Measurements from ENCODE around the gene EXOC4. TPM values are rescaled to one million over a fixed set of nuclear protein-coding genes. Genes with fewer than 3 reads are reported as not detected.

EXOC4 gene
- total RNA-seq, 1 donor from 2014 or later, result 103 TPM

DNA sequence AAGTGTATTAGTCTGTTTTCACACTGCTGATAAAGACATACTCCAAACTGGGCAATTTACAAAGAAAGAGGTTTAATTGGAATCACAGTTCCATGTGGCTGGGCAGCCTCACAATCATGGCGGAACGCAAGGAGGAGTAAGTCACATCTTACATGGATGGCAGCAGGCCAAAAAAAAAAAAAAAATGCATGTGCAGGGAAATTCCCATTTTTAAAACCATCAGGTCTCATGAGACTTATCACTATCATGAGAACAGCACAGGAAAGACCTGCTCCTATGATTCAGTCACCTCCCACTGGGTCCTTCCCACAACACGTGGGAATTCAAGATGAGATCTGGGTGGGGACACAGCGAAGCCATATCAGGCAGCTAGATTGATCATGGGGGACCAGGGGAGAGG is 136.8 kb downstream of the EXOC4 start:
- peaks cover 3% of the 10 kb centered on the region for H3K9me3 Mint-ChIP-seq
- DNase-seq, result no peak
- POLR2A ChIA-PET, result no interaction called here
- no peak overlapping the region for H3K27ac Mint-ChIP-seq
- H3K27me3 Mint-ChIP-seq, result no peaks in the 10 kb centered on the region
- H3K4me1 Mint-ChIP-seq, result peaks cover 26% of the 10 kb centered on the region
- CTCF ChIA-PET, result no interaction called here
- H3K4me3 Mint-ChIP-seq, result no peak overlapping the region
- ATAC-seq (ENCODE audit: low read depth), result no peak
- peaks cover 9% of the 10 kb centered on the region for H3K36me3 Mint-ChIP-seq (ENCODE audit: low read depth)
- TF ChIP-seq, protein P1, sequence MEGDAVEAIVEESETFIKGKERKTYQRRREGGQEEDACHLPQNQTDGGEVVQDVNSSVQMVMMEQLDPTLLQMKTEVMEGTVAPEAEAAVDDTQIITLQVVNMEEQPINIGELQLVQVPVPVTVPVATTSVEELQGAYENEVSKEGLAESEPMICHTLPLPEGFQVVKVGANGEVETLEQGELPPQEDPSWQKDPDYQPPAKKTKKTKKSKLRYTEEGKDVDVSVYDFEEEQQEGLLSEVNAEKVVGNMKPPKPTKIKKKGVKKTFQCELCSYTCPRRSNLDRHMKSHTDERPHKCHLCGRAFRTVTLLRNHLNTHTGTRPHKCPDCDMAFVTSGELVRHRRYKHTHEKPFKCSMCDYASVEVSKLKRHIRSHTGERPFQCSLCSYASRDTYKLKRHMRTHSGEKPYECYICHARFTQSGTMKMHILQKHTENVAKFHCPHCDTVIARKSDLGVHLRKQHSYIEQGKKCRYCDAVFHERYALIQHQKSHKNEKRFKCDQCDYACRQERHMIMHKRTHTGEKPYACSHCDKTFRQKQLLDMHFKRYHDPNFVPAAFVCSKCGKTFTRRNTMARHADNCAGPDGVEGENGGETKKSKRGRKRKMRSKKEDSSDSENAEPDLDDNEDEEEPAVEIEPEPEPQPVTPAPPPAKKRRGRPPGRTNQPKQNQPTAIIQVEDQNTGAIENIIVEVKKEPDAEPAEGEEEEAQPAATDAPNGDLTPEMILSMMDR (IDR thresholded peaks at IDR 0.05), result no peak
- intact Hi-C loops (cut with micrococcal nuclease), result no loop called here

DNA sequence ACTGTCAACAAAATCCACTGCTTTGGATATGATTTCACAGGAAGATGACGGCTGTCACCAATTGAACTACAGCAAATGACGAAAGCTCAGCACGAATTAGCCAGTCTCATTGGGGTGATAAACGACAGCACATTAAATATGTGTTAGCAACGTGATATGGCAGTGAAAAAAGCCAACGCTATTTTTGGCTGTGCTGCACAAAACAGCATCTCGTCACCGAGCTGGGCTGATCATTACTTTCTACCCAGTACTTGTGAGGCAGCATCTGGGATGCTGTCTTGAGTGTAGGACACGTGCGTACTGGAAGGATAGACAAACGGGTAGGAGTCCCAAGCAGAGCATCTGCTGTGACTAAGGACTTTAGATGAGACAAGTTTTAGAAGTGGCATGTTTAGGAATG is 138.3 kb downstream of the EXOC4 start:
- ChIA-PET POLR2A (no interaction called here), CTCF (no interaction called here)
- peaks cover 2% of the 10 kb centered on the region for H3K36me3 Mint-ChIP-seq (ENCODE audit: low read depth)
- H3K4me3 Mint-ChIP-seq, result no peak overlapping the region
- ATAC-seq (ENCODE audit: low read depth) (no peak), DNase-seq (no peak)
- peaks cover 26% of the 10 kb centered on the region for H3K4me1 Mint-ChIP-seq
- TF ChIP-seq, protein P1 (IDR thresholded peaks at IDR 0.05), result no peak
- H3K27me3 Mint-ChIP-seq, result no peaks in the 10 kb centered on the region
- intact Hi-C loops (cut with micrococcal nuclease), result no loop called here
- H3K9me3 Mint-ChIP-seq, result peaks cover 3% of the 10 kb centered on the region
- no peak overlapping the region for H3K27ac Mint-ChIP-seq

- H3K9me3 Mint-ChIP-seq, result no peaks in the 10 kb centered on the region
- ATAC-seq (ENCODE audit: low read depth), result peak; percentile 52
- POLR2A ChIA-PET, result interaction anchor here (0.7 kb wide), 1 partner anchor 1155 kb away, joined by 3 read pairs; the partner anchor contains the start of gene AKR1B15
- no peak overlapping the region for H3K27ac Mint-ChIP-seq
- CTCF ChIA-PET, result no interaction called here
- no peak for DNase-seq
- H3K4me3 Mint-ChIP-seq, result no peak overlapping the region
- intact Hi-C loops (cut with micrococcal nuclease), result no loop called here
- TF ChIP-seq, protein P1 (IDR thresholded peaks at IDR 0.05), result no peak
- peaks cover 2% of the 10 kb centered on the region for H3K36me3 Mint-ChIP-seq (ENCODE audit: low read depth)
- peaks cover 23% of the 10 kb centered on the region for H3K4me1 Mint-ChIP-seq
- H3K27me3 Mint-ChIP-seq, result no peaks in the 10 kb centered on the region
Measured at GRCh38 chr7:133394369-133394768, 141.5 kb downstream of the EXOC4 start.

- intact Hi-C loops (cut with micrococcal nuclease), result no loop called here
- Mint-ChIP-seq H3K9me3 (no peaks in the 10 kb centered on the region), H3K36me3 (ENCODE audit: low read depth) (no peaks in the 10 kb centered on the region), H3K4me1 (peaks cover 19% of the 10 kb centered on the region), H3K4me3 (no peak overlapping the region), H3K27me3 (no peaks in the 10 kb centered on the region), H3K27ac (no peak overlapping the region)
- CTCF ChIA-PET, result no interaction called here
- DNase-seq (no peak), ATAC-seq (ENCODE audit: low read depth) (no peak)
- TF ChIP-seq, protein P1 (IDR thresholded peaks at IDR 0.05), result no peak
- POLR2A ChIA-PET, result no interaction called here
Measured at GRCh38 chr7:133395551-133395950, 142.7 kb downstream of the EXOC4 start.

GRCh38 chr7:133398506-133398905 is 145.6 kb downstream of the EXOC4 start:
- H3K27me3 Mint-ChIP-seq, result no peaks in the 10 kb centered on the region
- no peaks in the 10 kb centered on the region for H3K36me3 Mint-ChIP-seq (ENCODE audit: low read depth)
- TF ChIP-seq, protein P1 (IDR thresholded peaks at IDR 0.05), result no peak
- H3K4me3 Mint-ChIP-seq, result no peak overlapping the region
- CTCF ChIA-PET, result no interaction called here
- no peak for ATAC-seq (ENCODE audit: low read depth)
- intact Hi-C loops (cut with micrococcal nuclease), result no loop called here
- peaks cover 19% of the 10 kb centered on the region for H3K4me1 Mint-ChIP-seq
- H3K27ac Mint-ChIP-seq, result no peak overlapping the region
- no peaks in the 10 kb centered on the region for H3K9me3 Mint-ChIP-seq
- DNase-seq, result no peak
- POLR2A ChIA-PET, result no interaction called here

All from activated B cell treated with CpG ODN at 0.5 μM for 24 hours (primary cell).